NT2/D1 (cell line): ENCODE data around the gene IGSF23.

Experiments
- YY1 ChIP-seq: IDR thresholded peaks from 2 replicates; pipeline ENCODE4 v1.6.1; 2011; ENCODE audit not compliant: insufficient read length, insufficient read depth
- ZNF274 ChIP-seq: IDR thresholded peaks from 2 replicates; pipeline ENCODE4 v1.6.1; 2011; ENCODE audit warnings: mild to moderate bottlenecking, low read depth, low read length

DNA sequence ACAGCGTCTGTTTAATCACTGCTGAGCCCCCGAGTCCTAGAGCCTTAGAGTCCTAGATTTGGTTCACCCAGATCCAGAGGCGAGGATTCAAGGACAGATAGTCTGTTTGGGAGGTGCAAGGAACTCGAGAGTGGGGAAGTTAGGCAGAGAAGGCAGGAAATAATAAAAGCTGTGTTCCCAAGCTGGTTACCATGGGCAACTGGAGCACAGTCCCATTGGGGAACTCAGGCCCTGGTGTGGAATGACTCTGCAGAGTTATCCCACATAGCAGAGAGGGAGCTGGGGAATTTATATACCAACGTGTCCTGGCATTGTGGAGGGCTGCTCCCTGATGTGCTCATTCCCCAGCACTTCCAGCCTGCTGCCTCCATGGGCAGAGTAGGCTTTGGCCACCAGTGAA is 9.7 kb downstream of the IGSF23 start:
- TF ChIP-seq YY1 (no peak), ZNF274 (no peak)
